ENCODE data around the gene AREL1. TPM values are rescaled to one million over a fixed set of nuclear protein-coding genes. Genes with fewer than 3 reads are reported as not detected.

AREL1 gene
- total and polyA plus RNA-seq, 2 donors (not counting 3 experiments of a cell fraction or from before 2014, with no cell fraction given): 46.4 to 67.2 TPM

DNA sequence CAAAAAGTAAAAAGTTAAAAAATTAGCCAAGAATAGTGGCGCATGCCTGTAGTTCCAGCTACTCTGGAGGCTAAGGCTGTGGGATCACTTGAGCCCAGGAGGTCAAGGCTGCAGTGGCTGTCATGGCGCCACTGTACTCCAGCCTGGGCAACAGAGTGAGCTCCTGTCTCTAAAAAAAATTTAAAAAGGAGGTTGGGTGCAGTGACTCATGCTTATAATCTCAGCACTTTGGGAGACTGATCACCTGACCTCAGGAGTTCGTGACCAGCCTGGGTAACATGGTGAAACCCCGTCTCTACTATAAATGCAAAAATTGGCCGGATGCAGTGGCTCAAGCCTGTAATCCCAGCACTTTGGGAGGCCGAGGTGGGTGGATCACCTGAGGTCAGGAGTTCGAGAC, 42.0 kb upstream of the AREL1 start:
- H2AFZ ChIP-seq (ENCODE audit: low read depth, low read length): no peak overlapping the region
- no peak overlapping the region for H3K4me3 ChIP-seq (replicated peaks in 1 of 3; ENCODE audit: insufficient read depth in 1 of 3, low read depth in 1 of 3, low read length in 3 of 3)
- dilution Hi-C loops (cut with MboI; ENCODE audit: extremely low pct_ligation_motif_present, low sequenced_read_pairs) (no loop called here), intact Hi-C loops (cut with micrococcal nuclease) (no loop called here)
- TF ChIP-seq, protein P1, sequence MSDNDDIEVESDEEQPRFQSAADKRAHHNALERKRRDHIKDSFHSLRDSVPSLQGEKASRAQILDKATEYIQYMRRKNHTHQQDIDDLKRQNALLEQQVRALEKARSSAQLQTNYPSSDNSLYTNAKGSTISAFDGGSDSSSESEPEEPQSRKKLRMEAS (IDR thresholded peaks at IDR 0.05; ENCODE audit: insufficient read depth, insufficient read length): no peak
- TF ChIP-seq POLR2AphosphoS5 (IDR thresholded peaks at IDR 0.05; ENCODE audit: insufficient read depth, low read depth, low read length) (no peak), JUN (IDR thresholded peaks at IDR 0.05; ENCODE audit: borderline replicate concordance, insufficient read depth, insufficient read length, low read depth) (no peak), POLR2A (IDR thresholded peaks at IDR 0.05; ENCODE audit: low read depth, low read length) (no peak), EZH2 (IDR thresholded peaks at IDR 0.05; ENCODE audit: borderline replicate concordance, low read depth, low read length, severe bottlenecking) (no peak), MYC (IDR thresholded peaks at IDR 0.05; ENCODE audit: low read depth, low read length) (no peak), FOS (IDR thresholded peaks at IDR 0.05; ENCODE audit: borderline replicate concordance, insufficient read depth, low read length) (no peak)
- TF ChIP-seq, protein P2, sequence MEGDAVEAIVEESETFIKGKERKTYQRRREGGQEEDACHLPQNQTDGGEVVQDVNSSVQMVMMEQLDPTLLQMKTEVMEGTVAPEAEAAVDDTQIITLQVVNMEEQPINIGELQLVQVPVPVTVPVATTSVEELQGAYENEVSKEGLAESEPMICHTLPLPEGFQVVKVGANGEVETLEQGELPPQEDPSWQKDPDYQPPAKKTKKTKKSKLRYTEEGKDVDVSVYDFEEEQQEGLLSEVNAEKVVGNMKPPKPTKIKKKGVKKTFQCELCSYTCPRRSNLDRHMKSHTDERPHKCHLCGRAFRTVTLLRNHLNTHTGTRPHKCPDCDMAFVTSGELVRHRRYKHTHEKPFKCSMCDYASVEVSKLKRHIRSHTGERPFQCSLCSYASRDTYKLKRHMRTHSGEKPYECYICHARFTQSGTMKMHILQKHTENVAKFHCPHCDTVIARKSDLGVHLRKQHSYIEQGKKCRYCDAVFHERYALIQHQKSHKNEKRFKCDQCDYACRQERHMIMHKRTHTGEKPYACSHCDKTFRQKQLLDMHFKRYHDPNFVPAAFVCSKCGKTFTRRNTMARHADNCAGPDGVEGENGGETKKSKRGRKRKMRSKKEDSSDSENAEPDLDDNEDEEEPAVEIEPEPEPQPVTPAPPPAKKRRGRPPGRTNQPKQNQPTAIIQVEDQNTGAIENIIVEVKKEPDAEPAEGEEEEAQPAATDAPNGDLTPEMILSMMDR (IDR thresholded peaks at IDR 0.05; ENCODE audit: extremely low read depth in 1 of 2, insufficient read depth in 1 of 2, low read depth in 1 of 2, low read length in 2 of 2): no peak
- FAIRE-seq (no peak), DNase-seq (ENCODE audit: low read depth, low spot score) (no peak)
- H3K36me3 ChIP-seq (ENCODE audit: control insufficient read depth in 2 of 2, extremely low read depth in 1 of 2, insufficient read depth in 2 of 2, low read length in 2 of 2): no peaks in the 10 kb centered on the region
- no peak overlapping the region for H3K9ac ChIP-seq (replicated peaks; ENCODE audit: extremely low read depth, insufficient read depth, low read length)
- BruUV-seq (replicated peaks): no TSS peak
- ChIA-PET CTCF (no interaction called here), POLR2A (no interaction called here)
- H3K4me2 ChIP-seq (ENCODE audit: insufficient read depth, low read length): no peak overlapping the region
- no peaks in the 10 kb centered on the region for H3K9me3 ChIP-seq (replicated peaks; ENCODE audit: control insufficient read depth, insufficient read depth, low read length)
- H3K27me3 ChIP-seq (ENCODE audit: control insufficient read depth in 2 of 2, insufficient read depth in 2 of 2, low read length in 2 of 2): no peaks in the 10 kb centered on the region
- no peaks in the 10 kb centered on the region for H3K79me2 ChIP-seq (ENCODE audit: control insufficient read depth, insufficient read depth, low read length)
- no peaks in the 10 kb centered on the region for H3K4me1 ChIP-seq (ENCODE audit: control insufficient read depth, extremely low read depth, insufficient read depth, low read length)
- no peak overlapping the region for H3K27ac ChIP-seq (ENCODE audit: insufficient read depth, low read depth, low read length)
- no peaks in the 10 kb centered on the region for H3K9me1 ChIP-seq (replicated peaks; ENCODE audit: control insufficient read depth, extremely low read depth, insufficient read depth, low read length)
- H4K20me1 ChIP-seq (replicated peaks; ENCODE audit: control insufficient read depth, extremely low read depth, insufficient read depth, low read length): no peaks in the 10 kb centered on the region
